Loucy (cell line): Measurements from ENCODE around the gene ZC3H10.

Experiments
- H2AFZ ChIP-seq: fragments of 200-600 bp; sonication (generic); 2 replicates; pipeline ENCODE4 v1.6.0; 2016; ENCODE audit warnings: antibody characterized with exemption, mild to moderate bottlenecking, low read length, moderate library complexity
- H3F3A ChIP-seq: fragments of 200-600 bp; 2 replicates; pipeline ENCODE4 v1.6.0; 2016; ENCODE audit warnings: antibody characterized with exemption, low read depth, mild to moderate bottlenecking
- H3K27me3 ChIP-seq: fragments of 200-600 bp; sonication (generic); 2 replicates; pipeline ENCODE4 v1.6.1; 2014; ENCODE audit warnings: low read length, mild to moderate bottlenecking; ENCODE audit not compliant: insufficient read depth, poor library complexity, severe bottlenecking
- H3K36me3 ChIP-seq: fragments of 200-600 bp; sonication (generic); 2 replicates; pipeline ENCODE4 v1.6.1; 2016; ENCODE audit warnings: low read length; ENCODE audit not compliant: insufficient read depth
- H3K4me1 ChIP-seq: fragments of 200-600 bp; sonication (generic); 2 replicates; pipeline ENCODE4 v1.5.1; 2014; ENCODE audit warnings: low read length, mild to moderate bottlenecking; ENCODE audit not compliant: insufficient read depth, poor library complexity, severe bottlenecking
- H3K4me2 ChIP-seq: fragments of 200-600 bp; sonication (generic); 2 replicates; pipeline ENCODE4 v1.6.0; 2014; ENCODE audit warnings: antibody characterized with exemption, low read length, low read depth, mild to moderate bottlenecking; ENCODE audit not compliant: poor library complexity, severe bottlenecking
- H3K4me3 ChIP-seq: fragments of 200-600 bp; sonication (generic); 2 replicates; pipeline ENCODE4 v1.5.1; 2014; ENCODE audit warnings: low read length, mild to moderate bottlenecking, mixed read lengths; ENCODE audit not compliant: poor library complexity, severe bottlenecking
- H3K79me2 ChIP-seq: fragments of 200-600 bp; sonication (generic); 2 replicates; pipeline ENCODE4 v1.6.1; 2014; ENCODE audit warnings: low read length; ENCODE audit not compliant: insufficient read depth
- H3K9ac ChIP-seq: fragments of 200-600 bp; sonication (generic); 2 replicates; pipeline ENCODE4 v1.6.0; 2014; ENCODE audit warnings: mild to moderate bottlenecking, low read depth, low read length, moderate library complexity; ENCODE audit not compliant: poor library complexity, severe bottlenecking
- H3K9me2 ChIP-seq: fragments of 200-600 bp; sonication (generic); replicated peaks from 2 replicates; pipeline ENCODE4 v1.6.1; 2016; ENCODE audit warnings: low read depth, low read length, mixed read lengths
- H3K9me3 ChIP-seq: fragments of 200-600 bp; sonication (generic); 2 replicates; pipeline ENCODE4 v1.6.1; 2014; ENCODE audit warnings: mild to moderate bottlenecking, antibody characterized with exemption, low read length, low read depth; ENCODE audit not compliant: insufficient read depth
- H4K20me1 ChIP-seq: fragments of 200-600 bp; sonication (generic); 2 replicates; pipeline ENCODE4 v1.6.0; 2014; ENCODE audit warnings: antibody characterized with exemption, low read length, mild to moderate bottlenecking; ENCODE audit not compliant: insufficient read depth, poor library complexity, severe bottlenecking
- EZH2phosphoT487 ChIP-seq: fragments of 200-600 bp; IDR thresholded peaks from 2 replicates; pipeline ENCODE4 v1.6.1; 2018; ENCODE audit warnings: antibody characterized with exemption, mild to moderate bottlenecking, moderate library complexity, borderline replicate concordance
- TF ChIP-seq, protein P1 (sequence below): fragments of 200-600 bp; sonication (generic); conservative IDR thresholded peaks from 2 replicates; pipeline ENCODE4 v1.5.1; 2014; ENCODE audit warnings: mild to moderate bottlenecking, antibody characterized with exemption, low read length

ZC3H10 gene

DNA sequence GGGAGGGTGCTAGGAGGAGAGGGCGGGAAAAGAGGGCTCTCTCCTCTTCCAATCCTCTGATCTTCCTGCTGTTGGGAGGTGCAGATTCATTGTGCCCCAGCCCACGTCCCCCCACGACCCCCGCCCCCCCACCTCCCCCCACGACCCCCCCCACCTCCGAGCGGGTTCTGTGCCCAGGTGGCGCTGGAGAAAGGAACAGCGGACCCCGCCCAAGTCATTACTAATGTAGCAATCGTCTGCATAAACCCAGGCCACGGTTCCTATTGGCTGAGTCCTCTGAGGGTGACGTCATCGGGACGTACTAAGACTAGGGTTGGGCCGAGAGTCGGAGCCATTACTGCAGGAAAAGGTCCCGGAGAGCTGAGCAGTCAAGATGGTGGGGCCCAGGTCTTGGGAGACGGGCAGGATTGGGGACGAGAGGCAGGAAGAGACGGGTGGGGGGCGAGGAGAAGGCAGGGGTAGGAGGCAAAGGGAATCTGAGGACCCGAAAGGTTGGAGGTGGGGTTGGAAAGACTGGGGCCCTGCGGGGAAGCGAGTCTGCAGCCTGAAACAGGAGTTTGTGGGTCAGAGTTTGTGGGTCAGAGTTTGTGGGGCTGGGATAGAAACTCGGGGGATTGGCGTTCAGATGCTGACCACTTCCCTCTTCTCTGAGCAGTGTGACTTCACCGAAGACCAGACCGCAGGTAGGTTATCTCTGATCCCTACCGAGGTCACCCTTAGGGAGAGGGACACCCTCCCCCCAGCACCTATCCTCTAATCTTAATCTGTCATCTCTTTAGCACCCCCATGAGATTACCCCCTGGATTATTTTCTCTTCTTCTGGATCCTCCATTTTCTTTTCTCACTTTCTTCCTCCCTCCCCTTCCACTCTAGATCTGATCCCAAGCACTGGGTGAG lies 40.2 kb downstream of the ZC3H10 start, which contains the start of gene MYL6:
TSS of gene MYL6 (plus strand) at position 331 of the 897 bp plus-strand sequence. CDS start at position 374, 43 bp downstream.
- H3K4me1 ChIP-seq, result peaks cover 37% of the 10 kb centered on the region
- peaks cover 44% of the 10 kb centered on the region for H4K20me1 ChIP-seq
- H3F3A ChIP-seq, result no peaks in the 10 kb centered on the region
- no peaks in the 10 kb centered on the region for H3K9me3 ChIP-seq
- peak within 1 kb of the TSS; percentile 94 for H3K9ac ChIP-seq
- H3K79me2 ChIP-seq, result peaks cover 65% of the 10 kb centered on the region
- H3K9me2 ChIP-seq, result no peaks in the 10 kb centered on the region
- peak within 1 kb of the TSS; percentile 93 for H3K4me2 ChIP-seq
- peaks cover 37% of the 10 kb centered on the region; the same call in 1 of the 2 replicates for H3K36me3 ChIP-seq
- peak within 1 kb of the TSS; percentile 79 for H2AFZ ChIP-seq
- no peaks in the 10 kb centered on the region for H3K27me3 ChIP-seq
- TF ChIP-seq, protein P1, sequence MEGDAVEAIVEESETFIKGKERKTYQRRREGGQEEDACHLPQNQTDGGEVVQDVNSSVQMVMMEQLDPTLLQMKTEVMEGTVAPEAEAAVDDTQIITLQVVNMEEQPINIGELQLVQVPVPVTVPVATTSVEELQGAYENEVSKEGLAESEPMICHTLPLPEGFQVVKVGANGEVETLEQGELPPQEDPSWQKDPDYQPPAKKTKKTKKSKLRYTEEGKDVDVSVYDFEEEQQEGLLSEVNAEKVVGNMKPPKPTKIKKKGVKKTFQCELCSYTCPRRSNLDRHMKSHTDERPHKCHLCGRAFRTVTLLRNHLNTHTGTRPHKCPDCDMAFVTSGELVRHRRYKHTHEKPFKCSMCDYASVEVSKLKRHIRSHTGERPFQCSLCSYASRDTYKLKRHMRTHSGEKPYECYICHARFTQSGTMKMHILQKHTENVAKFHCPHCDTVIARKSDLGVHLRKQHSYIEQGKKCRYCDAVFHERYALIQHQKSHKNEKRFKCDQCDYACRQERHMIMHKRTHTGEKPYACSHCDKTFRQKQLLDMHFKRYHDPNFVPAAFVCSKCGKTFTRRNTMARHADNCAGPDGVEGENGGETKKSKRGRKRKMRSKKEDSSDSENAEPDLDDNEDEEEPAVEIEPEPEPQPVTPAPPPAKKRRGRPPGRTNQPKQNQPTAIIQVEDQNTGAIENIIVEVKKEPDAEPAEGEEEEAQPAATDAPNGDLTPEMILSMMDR, result no peak
- H3K4me3 ChIP-seq, result peak within 1 kb of the TSS; percentile 98

DNA sequence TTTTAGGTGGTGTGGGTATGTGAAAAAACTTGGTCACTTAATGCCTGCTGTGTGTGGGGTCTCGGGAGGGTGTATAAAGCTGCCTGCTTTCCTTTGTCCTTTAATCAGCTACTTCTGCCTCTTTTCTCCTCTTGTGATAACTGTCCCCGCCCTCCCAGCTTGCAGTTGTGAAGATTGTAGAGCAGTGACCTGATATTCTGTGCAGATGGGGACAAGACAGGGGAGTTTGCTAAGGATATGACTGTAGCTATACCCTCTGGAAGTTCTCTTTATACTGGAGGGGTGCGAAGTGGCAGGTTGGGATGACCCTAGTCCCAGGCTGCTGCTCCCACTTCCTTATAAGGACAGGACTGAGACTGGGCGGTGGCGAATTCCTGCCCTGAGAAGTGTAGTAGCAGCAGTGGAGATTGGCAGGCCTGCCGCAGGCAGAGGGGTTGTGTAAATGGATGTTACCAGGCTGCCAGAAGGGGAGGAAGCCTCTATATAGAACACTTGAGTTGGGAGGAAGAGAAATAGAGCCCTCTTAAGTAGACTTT lies 40.9 kb downstream of the ZC3H10 start:
- peaks cover 30% of the 10 kb centered on the region for H3K4me1 ChIP-seq
- H3K4me3 ChIP-seq, result peak overlapping the region; percentile 98
- H3K36me3 ChIP-seq, result peaks cover 44% of the 10 kb centered on the region; the same call in 1 of the 2 replicates
- no peaks in the 10 kb centered on the region for H3K9me3 ChIP-seq
- no peaks in the 10 kb centered on the region for H3K9me2 ChIP-seq
- no peaks in the 10 kb centered on the region for H3K27me3 ChIP-seq
- peak overlapping the region; percentile 93 for H3K4me2 ChIP-seq
- no peaks in the 10 kb centered on the region for H3F3A ChIP-seq
- H3K9ac ChIP-seq, result peak overlapping the region; percentile 94
- TF ChIP-seq, protein P1, result no peak
- no peak for TF ChIP-seq EZH2phosphoT487
- peaks cover 44% of the 10 kb centered on the region for H4K20me1 ChIP-seq
- no peak overlapping the region for H2AFZ ChIP-seq
- peaks cover 58% of the 10 kb centered on the region for H3K79me2 ChIP-seq

DNA sequence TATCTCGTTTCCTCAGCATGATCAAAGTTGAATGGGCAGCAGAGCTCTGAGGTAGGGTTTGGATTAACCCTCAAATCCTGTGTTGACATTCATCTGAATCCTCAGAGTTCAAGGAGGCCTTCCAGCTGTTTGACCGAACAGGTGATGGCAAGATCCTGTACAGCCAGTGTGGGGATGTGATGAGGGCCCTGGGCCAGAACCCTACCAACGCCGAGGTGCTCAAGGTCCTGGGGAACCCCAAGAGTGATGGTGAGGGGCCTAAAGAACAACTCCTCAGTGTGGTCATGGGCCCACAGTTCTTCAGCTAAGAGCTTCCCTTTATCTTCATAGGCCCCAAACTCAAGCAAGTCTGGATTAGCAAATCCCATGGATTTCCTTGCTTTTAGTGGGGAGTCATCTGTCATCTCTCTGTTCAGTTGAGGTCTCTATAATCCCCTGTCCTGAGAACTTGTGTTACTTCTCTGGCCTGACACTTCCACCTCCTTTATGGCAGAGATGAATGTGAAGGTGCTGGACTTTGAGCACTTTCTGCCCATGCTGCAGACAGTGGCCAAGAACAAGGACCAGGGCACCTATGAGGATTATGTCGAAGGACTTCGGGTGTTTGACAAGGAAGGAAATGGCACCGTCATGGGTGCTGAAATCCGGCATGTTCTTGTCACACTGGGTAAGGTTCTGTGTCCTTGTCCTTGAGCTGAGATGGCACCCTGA lies 41.6 kb downstream of the ZC3H10 start:
- H3K27me3 ChIP-seq, result no peaks in the 10 kb centered on the region
- no peak overlapping the region for H2AFZ ChIP-seq
- H3K79me2 ChIP-seq, result peaks cover 52% of the 10 kb centered on the region
- no peaks in the 10 kb centered on the region for H3K9me2 ChIP-seq
- H3K9me3 ChIP-seq, result no peaks in the 10 kb centered on the region
- H3K4me1 ChIP-seq, result peaks cover 25% of the 10 kb centered on the region
- peak overlapping the region; percentile 93 for H3K4me2 ChIP-seq
- H3K4me3 ChIP-seq, result peak overlapping the region; percentile 98
- H3F3A ChIP-seq, result no peaks in the 10 kb centered on the region
- no peak for TF ChIP-seq EZH2phosphoT487
- TF ChIP-seq, protein P1, result no peak
- peaks cover 44% of the 10 kb centered on the region for H4K20me1 ChIP-seq
- H3K36me3 ChIP-seq, result peaks cover 51% of the 10 kb centered on the region; the same call in 1 of the 2 replicates
- peak overlapping the region; percentile 94 for H3K9ac ChIP-seq
